ENCODE results near the gene KRTAP15-1.

DNA sequence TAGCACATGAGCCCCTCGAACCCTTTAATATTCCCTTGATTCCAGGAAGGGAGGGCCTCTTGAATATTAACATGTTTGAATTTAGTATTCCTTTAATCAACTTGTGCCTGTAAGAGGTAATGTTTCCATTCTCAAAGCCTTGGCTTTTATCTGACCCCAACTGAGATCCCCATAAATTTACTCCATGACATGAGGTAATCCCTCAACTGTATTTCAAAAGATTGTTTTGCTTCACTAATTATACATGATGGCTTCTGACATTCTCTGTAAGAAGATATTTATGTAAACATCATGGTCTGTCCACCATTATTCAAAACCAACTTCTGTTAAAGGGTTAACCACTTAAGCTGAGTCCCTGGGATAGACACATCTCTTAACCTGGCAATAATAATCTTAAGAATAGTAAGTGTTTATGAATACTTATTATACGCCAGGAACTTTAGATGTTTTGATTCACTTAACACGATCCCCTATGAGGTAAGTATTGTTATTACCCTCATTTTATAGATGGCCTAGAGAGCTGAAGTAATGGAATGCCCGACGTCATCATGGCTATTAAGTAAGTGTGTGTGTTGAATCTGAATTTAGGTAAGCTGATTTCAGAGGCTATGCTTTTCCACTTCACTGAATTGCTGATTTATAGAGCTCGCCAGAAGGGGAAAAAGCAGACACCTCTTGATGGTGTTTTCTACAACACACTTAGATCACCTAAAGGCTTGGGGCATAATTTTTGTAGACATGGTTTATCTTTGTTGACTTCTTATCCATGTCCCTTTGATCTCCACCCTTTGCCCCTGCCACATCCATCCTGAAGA lies 29.0 kb downstream of the KRTAP15-1 start:
- no peak for TF ChIP-seq MAX (IDR thresholded peaks at IDR 0.05; ENCODE audit: insufficient read depth, insufficient read length)
- TF ChIP-seq, protein P1, sequence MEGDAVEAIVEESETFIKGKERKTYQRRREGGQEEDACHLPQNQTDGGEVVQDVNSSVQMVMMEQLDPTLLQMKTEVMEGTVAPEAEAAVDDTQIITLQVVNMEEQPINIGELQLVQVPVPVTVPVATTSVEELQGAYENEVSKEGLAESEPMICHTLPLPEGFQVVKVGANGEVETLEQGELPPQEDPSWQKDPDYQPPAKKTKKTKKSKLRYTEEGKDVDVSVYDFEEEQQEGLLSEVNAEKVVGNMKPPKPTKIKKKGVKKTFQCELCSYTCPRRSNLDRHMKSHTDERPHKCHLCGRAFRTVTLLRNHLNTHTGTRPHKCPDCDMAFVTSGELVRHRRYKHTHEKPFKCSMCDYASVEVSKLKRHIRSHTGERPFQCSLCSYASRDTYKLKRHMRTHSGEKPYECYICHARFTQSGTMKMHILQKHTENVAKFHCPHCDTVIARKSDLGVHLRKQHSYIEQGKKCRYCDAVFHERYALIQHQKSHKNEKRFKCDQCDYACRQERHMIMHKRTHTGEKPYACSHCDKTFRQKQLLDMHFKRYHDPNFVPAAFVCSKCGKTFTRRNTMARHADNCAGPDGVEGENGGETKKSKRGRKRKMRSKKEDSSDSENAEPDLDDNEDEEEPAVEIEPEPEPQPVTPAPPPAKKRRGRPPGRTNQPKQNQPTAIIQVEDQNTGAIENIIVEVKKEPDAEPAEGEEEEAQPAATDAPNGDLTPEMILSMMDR (IDR thresholded peaks at IDR 0.05; ENCODE audit: extremely low read depth in 1 of 2, insufficient read depth in 1 of 2, low read depth in 1 of 2, low read length in 2 of 2) = no peak
- no peak for TF ChIP-seq EZH2 (IDR thresholded peaks at IDR 0.05; ENCODE audit: borderline replicate concordance, low read depth, low read length, severe bottlenecking)
- TF ChIP-seq FOS (IDR thresholded peaks at IDR 0.05; ENCODE audit: borderline replicate concordance, insufficient read depth, low read length) = no peak
- no peak for TF ChIP-seq JUN (IDR thresholded peaks at IDR 0.05; ENCODE audit: borderline replicate concordance, insufficient read depth, insufficient read length, low read depth)
- no peak for TF ChIP-seq POLR2A (IDR thresholded peaks at IDR 0.05; ENCODE audit: low read depth, low read length)
- TF ChIP-seq POLR2AphosphoS5 (IDR thresholded peaks at IDR 0.05; ENCODE audit: insufficient read depth, low read depth, low read length) = no peak
- TF ChIP-seq GATA2 (IDR thresholded peaks at IDR 0.05; ENCODE audit: insufficient read depth, insufficient read length, low read depth, low read length) = no peak
